ENCODE results near the gene PAIP2B.

The PAIP2B gene

GRCh38 chr2:71226965-71227560, at the start of gene PAIP2B:
Gene PAIP2B (minus strand): TSS chr2:71227103. CDS start chr2:71202589, 24,514 bp downstream.
- Histone ChIP-seq H3K4me1 (ENCODE audit: insufficient read depth, low read length) (no peaks in the 10 kb centered on the region), H3K27me3 (ENCODE audit: control insufficient read depth in 1 of 2, insufficient read depth in 2 of 2, low read length in 2 of 2) (no peaks in the 10 kb centered on the region), H3K9ac (ENCODE audit: low read length) (peak within 1 kb of the TSS; percentile 64), H3K9me3 (ENCODE audit: low read length) (no peaks in the 10 kb centered on the region), H3K27ac (ENCODE audit: low read depth, low read length) (peak within 1 kb of the TSS; percentile 79), H3K36me3 (ENCODE audit: insufficient read depth, low read length) (no peaks in the 10 kb centered on the region), H3K4me3 (ENCODE audit: low read depth in 1 of 2, low read length in 2 of 2) (peak within 1 kb of the TSS; percentile 87 to 96)

DNA sequence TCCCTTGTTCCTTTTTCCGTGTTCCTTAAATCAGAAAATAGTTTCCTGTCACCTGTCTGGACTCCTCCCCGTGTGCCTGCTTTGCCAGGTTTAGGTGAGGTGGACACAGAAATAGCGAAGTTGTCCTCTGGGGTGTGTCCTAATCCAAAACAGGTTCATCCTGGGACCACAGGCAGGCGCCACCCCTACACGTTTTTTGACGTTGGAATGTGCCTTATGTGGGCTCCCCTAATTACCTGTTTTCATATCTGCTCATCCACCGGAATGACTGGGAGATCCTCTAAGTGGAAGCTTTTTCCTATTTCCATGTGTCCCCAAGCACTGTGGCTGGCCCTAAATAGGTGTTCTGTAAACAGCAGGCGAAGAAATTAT, 49.0 kb upstream of the PAIP2B start:
- H3K27me3 ChIP-seq (ENCODE audit: control insufficient read depth in 1 of 2, insufficient read depth in 2 of 2, low read length in 2 of 2): peaks cover 36 to 49% of the 10 kb centered on the region in 2 donors
- H3K4me1 ChIP-seq (ENCODE audit: insufficient read depth, low read length): peaks cover 12% of the 10 kb centered on the region
- peak overlapping the region in 1 of 2 donors; percentile 56 for H3K4me3 ChIP-seq (ENCODE audit: low read depth in 1 of 2, low read length in 2 of 2)
- no peak overlapping the region for H3K9ac ChIP-seq (ENCODE audit: low read length)
- H3K36me3 ChIP-seq (ENCODE audit: insufficient read depth, low read length): no peaks in the 10 kb centered on the region
- H3K9me3 ChIP-seq (ENCODE audit: low read length): no peaks in the 10 kb centered on the region
- H3K27ac ChIP-seq (ENCODE audit: low read depth, low read length): no peak overlapping the region

DNA sequence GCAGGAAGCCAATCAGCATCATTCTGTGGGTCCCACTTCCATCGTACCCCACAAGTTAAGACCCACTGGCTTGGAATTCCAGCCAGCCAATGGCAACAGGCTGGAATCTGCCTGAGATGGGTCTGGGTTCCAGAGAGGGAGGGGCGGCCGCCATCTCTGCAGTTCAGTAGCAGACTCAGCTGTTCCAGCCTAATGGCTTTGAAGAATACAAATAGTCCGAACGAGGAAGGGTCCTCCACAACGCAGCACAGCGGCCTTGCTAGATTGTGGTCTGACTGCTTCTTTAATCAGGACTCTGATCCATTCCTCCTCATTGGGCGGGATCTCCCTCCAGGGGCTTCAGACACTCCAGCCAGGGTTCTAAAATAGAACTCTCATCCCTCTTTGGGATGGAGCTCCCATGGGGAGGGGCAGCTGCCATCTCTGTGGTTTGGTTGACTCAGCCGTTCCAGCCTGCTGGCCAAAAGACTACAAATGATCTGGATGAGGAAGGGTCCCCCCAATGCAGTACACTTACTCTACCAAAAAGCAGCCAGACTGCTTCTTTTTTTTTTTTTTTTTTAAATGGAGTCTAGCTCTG, 42.7 kb upstream of the PAIP2B start:
- no peak overlapping the region for H3K9ac ChIP-seq (ENCODE audit: low read length)
- H3K4me1 ChIP-seq (ENCODE audit: insufficient read depth, low read length): no peaks in the 10 kb centered on the region
- no peak overlapping the region for H3K4me3 ChIP-seq (ENCODE audit: low read depth in 1 of 2, low read length in 2 of 2)

DNA sequence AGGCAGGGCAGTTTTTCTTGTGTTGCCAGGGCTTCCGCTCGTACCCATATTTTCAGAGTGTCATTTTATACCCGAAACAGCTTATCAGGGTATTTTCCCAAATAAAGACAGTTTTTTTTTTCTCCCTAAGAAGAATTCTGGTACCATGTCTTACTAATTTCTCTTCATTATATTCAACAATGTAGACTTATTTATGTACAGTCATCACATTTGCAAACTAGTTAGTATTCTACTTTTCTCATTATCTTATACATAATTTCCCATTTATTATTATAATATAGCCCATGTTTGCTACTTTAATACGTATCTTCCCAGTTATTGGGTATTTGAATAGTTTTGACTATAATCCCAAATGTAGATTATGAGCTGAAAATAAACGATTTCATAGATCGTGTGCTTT, 36.5 kb upstream of the PAIP2B start:
- Histone ChIP-seq H3K9ac (ENCODE audit: low read length) (no peak overlapping the region), H3K4me1 (ENCODE audit: insufficient read depth, low read length) (no peaks in the 10 kb centered on the region), H3K27ac (ENCODE audit: low read depth, low read length) (no peak overlapping the region), H3K9me3 (ENCODE audit: low read length) (no peaks in the 10 kb centered on the region), H3K27me3 (ENCODE audit: control insufficient read depth in 1 of 2, insufficient read depth in 2 of 2, low read length in 2 of 2) (no peaks in the 10 kb centered on the region), H3K36me3 (ENCODE audit: insufficient read depth, low read length) (no peaks in the 10 kb centered on the region), H3K4me3 (ENCODE audit: low read depth in 1 of 2, low read length in 2 of 2) (no peak overlapping the region)

More for the DNA sequence above, 42.7 kb upstream of the PAIP2B start:
- Histone ChIP-seq H3K27me3 (ENCODE audit: control insufficient read depth in 1 of 2, insufficient read depth in 2 of 2, low read length in 2 of 2) (no peaks in the 10 kb centered on the region), H3K9me3 (ENCODE audit: low read length) (no peaks in the 10 kb centered on the region), H3K36me3 (ENCODE audit: insufficient read depth, low read length) (no peaks in the 10 kb centered on the region), H3K27ac (ENCODE audit: low read depth, low read length) (no peak overlapping the region)

DNA sequence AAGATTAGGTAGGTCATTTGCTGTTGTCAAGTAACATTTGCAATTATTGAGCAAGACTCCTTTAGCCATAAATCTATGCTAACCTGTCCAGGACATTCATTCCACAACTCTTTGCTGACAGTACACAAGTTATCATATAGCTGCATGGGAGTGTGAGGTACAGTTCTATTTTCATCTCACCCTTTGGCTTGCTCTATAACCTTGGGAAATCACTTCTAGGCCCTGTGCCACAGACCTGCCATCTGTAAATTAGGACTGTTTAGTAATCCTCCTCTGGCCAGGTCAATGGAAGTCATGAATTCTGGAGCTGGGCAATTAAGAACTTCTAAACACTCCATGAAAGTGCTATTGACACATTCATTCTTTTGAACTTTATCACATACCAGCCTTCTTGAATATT, 34.6 kb upstream of the PAIP2B start:
- Histone ChIP-seq H3K9me3 (ENCODE audit: low read length) (no peaks in the 10 kb centered on the region), H3K27ac (ENCODE audit: low read depth, low read length) (no peak overlapping the region), H3K36me3 (ENCODE audit: insufficient read depth, low read length) (no peaks in the 10 kb centered on the region), H3K4me1 (ENCODE audit: insufficient read depth, low read length) (no peaks in the 10 kb centered on the region), H3K4me3 (ENCODE audit: low read depth in 1 of 2, low read length in 2 of 2) (no peak overlapping the region), H3K9ac (ENCODE audit: low read length) (no peak overlapping the region), H3K27me3 (ENCODE audit: control insufficient read depth in 1 of 2, insufficient read depth in 2 of 2, low read length in 2 of 2) (no peaks in the 10 kb centered on the region)

- Histone ChIP-seq H3K27me3 (ENCODE audit: control insufficient read depth in 1 of 2, insufficient read depth in 2 of 2, low read length in 2 of 2) (no peaks in the 10 kb centered on the region), H3K4me3 (ENCODE audit: low read depth in 1 of 2, low read length in 2 of 2) (no peak overlapping the region), H3K36me3 (ENCODE audit: insufficient read depth, low read length) (no peaks in the 10 kb centered on the region), H3K4me1 (ENCODE audit: insufficient read depth, low read length) (no peaks in the 10 kb centered on the region), H3K9me3 (ENCODE audit: low read length) (no peaks in the 10 kb centered on the region), H3K27ac (ENCODE audit: low read depth, low read length) (no peak overlapping the region), H3K9ac (ENCODE audit: low read length) (no peak overlapping the region)
Measured at GRCh38 chr2:71256421-71256820, 29.5 kb upstream of the PAIP2B start.

- H3K36me3 ChIP-seq (ENCODE audit: insufficient read depth, low read length): no peaks in the 10 kb centered on the region
- no peaks in the 10 kb centered on the region for H3K27me3 ChIP-seq (ENCODE audit: control insufficient read depth in 1 of 2, insufficient read depth in 2 of 2, low read length in 2 of 2)
- no peak overlapping the region for H3K4me3 ChIP-seq (ENCODE audit: low read depth in 1 of 2, low read length in 2 of 2)
- H3K27ac ChIP-seq (ENCODE audit: low read depth, low read length): no peak overlapping the region
- H3K9me3 ChIP-seq (ENCODE audit: low read length): no peaks in the 10 kb centered on the region
- H3K4me1 ChIP-seq (ENCODE audit: insufficient read depth, low read length): no peaks in the 10 kb centered on the region
- H3K9ac ChIP-seq (ENCODE audit: low read length): no peak overlapping the region
Measured at GRCh38 chr2:71254776-71255175, 27.9 kb upstream of the PAIP2B start.

- Histone ChIP-seq H3K27me3 (ENCODE audit: control insufficient read depth in 1 of 2, insufficient read depth in 2 of 2, low read length in 2 of 2) (no peaks in the 10 kb centered on the region), H3K4me1 (ENCODE audit: insufficient read depth, low read length) (no peaks in the 10 kb centered on the region), H3K9me3 (ENCODE audit: low read length) (no peaks in the 10 kb centered on the region), H3K9ac (ENCODE audit: low read length) (no peak overlapping the region), H3K4me3 (ENCODE audit: low read depth in 1 of 2, low read length in 2 of 2) (no peak overlapping the region), H3K27ac (ENCODE audit: low read depth, low read length) (no peak overlapping the region), H3K36me3 (ENCODE audit: insufficient read depth, low read length) (no peaks in the 10 kb centered on the region)
Measured at GRCh38 chr2:71254078-71254477, 27.2 kb upstream of the PAIP2B start.

DNA sequence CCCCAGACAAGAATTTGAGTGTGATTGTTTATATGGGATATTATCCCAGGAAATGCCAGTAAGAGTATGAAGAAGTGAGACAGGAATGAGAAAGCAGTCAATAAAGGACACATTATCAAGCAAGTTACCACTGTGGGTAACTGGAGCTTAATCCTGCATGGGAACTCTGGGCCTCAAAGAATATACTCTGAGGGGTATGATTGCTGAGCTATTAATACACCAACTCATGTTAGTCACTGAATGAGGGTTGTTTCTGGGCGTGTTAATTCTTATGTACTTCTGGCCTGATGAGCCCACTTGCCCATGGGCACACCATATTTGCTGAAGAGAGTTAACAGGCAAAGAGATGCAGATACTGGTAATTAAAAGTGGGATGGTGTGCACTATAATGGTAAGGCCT, 26.6 kb upstream of the PAIP2B start:
- H3K9ac ChIP-seq (ENCODE audit: low read length): no peak overlapping the region
- no peaks in the 10 kb centered on the region for H3K36me3 ChIP-seq (ENCODE audit: insufficient read depth, low read length)
- H3K27ac ChIP-seq (ENCODE audit: low read depth, low read length): no peak overlapping the region
- H3K4me3 ChIP-seq (ENCODE audit: low read depth in 1 of 2, low read length in 2 of 2): no peak overlapping the region
- no peaks in the 10 kb centered on the region for H3K27me3 ChIP-seq (ENCODE audit: control insufficient read depth in 1 of 2, insufficient read depth in 2 of 2, low read length in 2 of 2)
- no peaks in the 10 kb centered on the region for H3K4me1 ChIP-seq (ENCODE audit: insufficient read depth, low read length)
- H3K9me3 ChIP-seq (ENCODE audit: low read length): no peaks in the 10 kb centered on the region

GRCh38 chr2:71252862-71253261, 26.0 kb upstream of the PAIP2B start:
- Histone ChIP-seq H3K36me3 (ENCODE audit: insufficient read depth, low read length) (no peaks in the 10 kb centered on the region), H3K27me3 (ENCODE audit: control insufficient read depth in 1 of 2, insufficient read depth in 2 of 2, low read length in 2 of 2) (no peaks in the 10 kb centered on the region), H3K9me3 (ENCODE audit: low read length) (no peaks in the 10 kb centered on the region), H3K4me3 (ENCODE audit: low read depth in 1 of 2, low read length in 2 of 2) (no peak overlapping the region), H3K9ac (ENCODE audit: low read length) (no peak overlapping the region), H3K27ac (ENCODE audit: low read depth, low read length) (no peak overlapping the region), H3K4me1 (ENCODE audit: insufficient read depth, low read length) (no peaks in the 10 kb centered on the region)

DNA sequence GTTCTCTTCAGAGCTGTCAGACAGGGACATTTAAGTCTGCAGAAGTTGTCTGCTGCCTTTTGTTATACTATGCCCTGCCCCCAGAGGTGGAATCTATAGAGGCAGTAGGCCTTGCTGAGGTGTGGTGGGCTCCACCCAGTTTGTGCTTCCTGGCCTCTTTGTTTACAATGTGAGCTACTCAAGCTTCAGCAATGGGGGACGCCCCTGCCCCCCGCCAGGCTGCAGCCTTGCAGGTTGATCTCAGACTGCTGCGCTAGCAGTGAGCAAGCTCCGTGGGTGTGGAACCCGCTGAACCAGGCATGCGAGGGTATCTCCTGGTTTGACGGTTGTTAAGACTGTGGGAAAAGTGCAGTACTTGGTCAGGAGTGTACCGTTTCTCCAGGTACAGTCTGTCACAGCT, 24.0 kb upstream of the PAIP2B start:
- H3K4me1 ChIP-seq (ENCODE audit: insufficient read depth, low read length): no peaks in the 10 kb centered on the region
- no peaks in the 10 kb centered on the region for H3K36me3 ChIP-seq (ENCODE audit: insufficient read depth, low read length)
- no peak overlapping the region for H3K9ac ChIP-seq (ENCODE audit: low read length)
- no peaks in the 10 kb centered on the region for H3K9me3 ChIP-seq (ENCODE audit: low read length)
- no peak overlapping the region for H3K4me3 ChIP-seq (ENCODE audit: low read depth in 1 of 2, low read length in 2 of 2)
- no peaks in the 10 kb centered on the region for H3K27me3 ChIP-seq (ENCODE audit: control insufficient read depth in 1 of 2, insufficient read depth in 2 of 2, low read length in 2 of 2)
- H3K27ac ChIP-seq (ENCODE audit: low read depth, low read length): no peak overlapping the region

DNA sequence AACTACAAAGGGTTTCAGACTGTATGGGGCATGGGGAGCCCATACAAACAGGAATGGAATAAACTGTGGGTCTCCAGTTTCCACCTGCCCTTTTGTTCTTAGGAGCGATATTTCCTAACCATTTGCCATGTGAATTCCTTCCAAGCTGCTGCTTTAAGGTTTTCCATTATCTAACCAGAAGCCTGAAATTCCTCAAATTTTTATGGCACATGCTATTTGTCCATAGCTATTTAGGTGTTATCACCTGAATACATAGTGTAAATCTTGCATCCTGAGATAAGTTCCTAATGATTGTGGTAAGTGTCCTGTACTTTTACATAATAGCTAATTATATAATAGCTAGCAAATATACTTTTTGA, 17.4 kb upstream of the PAIP2B start:
- no peak overlapping the region for H3K9ac ChIP-seq (ENCODE audit: low read length)
- H3K27me3 ChIP-seq (ENCODE audit: control insufficient read depth in 1 of 2, insufficient read depth in 2 of 2, low read length in 2 of 2): no peaks in the 10 kb centered on the region
- H3K9me3 ChIP-seq (ENCODE audit: low read length): no peaks in the 10 kb centered on the region
- H3K4me3 ChIP-seq (ENCODE audit: low read depth in 1 of 2, low read length in 2 of 2): no peak overlapping the region
- no peaks in the 10 kb centered on the region for H3K36me3 ChIP-seq (ENCODE audit: insufficient read depth, low read length)
- no peaks in the 10 kb centered on the region for H3K4me1 ChIP-seq (ENCODE audit: insufficient read depth, low read length)
- no peak overlapping the region for H3K27ac ChIP-seq (ENCODE audit: low read depth, low read length)

Measured in muscle layer of colon (tissue), 2 donors.